HG02571 (cell line): ENCODE measurements around the gene RSBN1L.

ENCODE experiments used
- ATAC-seq: cut with Tn5 transposase; IDR thresholded peaks from one replicate; pipeline ENCODE4 v1.9.1; 2021; ENCODE audit warnings: mild to moderate bottlenecking, moderate library complexity; ENCODE audit not compliant: unreplicated experiment

The RSBN1L gene

GRCh38 chr7:77799078-77799964 is 103.1 kb downstream of the RSBN1L start:
- peak; percentile 0 for ATAC-seq

- ATAC-seq = no peak
These were observed 103.9 kb downstream of the RSBN1L start for GRCh38 chr7:77800158-77800557.

- no peak for ATAC-seq
These were observed 104.5 kb downstream of the RSBN1L start for GRCh38 chr7:77800730-77801129.

DNA sequence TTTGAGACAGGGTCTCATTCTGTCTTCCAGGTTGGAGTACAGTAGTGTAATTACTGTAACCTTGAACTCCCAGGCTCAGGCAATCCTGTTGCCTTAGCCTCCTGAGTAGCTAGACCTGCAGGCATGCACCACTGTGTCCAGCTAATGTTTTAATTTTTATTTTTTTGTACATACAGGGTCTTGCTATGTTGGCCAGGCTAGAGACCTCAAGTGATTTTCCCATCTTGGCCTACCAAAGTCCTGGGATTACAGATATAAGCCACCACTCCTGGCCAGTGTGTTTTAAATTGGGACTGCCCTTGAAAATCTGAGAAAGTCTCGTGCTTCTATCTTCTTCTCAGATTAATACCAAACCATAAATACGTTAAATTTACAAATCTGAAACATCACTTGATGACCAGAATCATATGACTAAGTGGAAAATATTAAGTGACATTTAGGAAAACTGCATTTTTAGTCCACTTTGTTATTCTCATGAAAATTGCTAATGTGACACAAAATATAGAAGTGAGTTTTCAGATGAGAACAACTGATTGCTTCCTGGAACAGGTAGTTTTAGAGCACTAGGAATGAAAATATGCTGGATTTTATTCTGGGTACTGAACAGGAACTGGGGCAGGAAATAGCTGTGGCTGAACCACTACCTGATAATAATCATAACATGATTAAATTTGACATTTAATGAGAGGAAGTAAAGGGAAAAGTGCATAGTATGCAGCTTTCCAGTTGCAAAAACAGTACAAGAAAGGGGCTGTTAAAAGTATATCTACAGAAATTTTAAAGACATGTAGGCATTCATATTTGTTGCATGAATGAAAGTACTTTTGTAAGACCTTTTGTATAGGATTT is 106.5 kb downstream of the RSBN1L start:
- no peak for ATAC-seq

GRCh38 chr7:77806425-77806824 is 110.2 kb downstream of the RSBN1L start:
- ATAC-seq = no peak

- ATAC-seq = no peak
These were observed 112.3 kb downstream of the RSBN1L start for GRCh38 chr7:77808517-77808916.

DNA sequence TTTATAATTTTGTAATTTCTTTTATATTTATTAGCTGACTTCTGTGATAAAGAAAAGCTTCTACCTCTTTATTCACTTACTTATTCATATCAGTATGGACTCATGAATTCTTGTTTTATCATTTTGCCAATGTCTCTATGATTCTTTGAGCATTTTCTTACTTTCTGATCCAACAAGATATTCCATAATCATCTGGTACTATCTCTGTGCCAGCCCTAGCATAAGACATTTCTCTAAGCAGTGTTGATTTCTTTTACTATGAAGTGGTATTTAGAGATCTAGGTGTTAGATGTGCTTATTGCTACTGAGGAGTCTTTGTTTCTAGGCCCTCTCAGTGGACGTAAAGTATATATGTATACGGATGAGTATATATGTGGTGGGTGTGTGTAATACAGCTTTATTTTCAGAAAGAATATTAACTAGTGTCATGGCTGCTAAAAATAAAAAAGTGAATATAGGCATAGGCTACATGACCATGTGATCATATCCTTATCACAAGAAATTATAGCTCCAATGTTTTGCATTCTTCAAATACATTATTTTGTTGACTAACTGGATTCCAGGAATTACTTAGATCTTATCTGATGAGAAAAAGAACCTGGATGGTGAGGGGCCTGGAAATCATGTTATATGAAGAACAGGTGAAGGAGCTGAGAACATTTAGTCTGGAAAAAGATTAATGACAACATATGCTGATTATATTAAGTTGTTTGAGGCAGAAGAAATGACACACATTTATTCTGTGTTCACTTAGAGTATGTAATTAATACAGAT is 115.4 kb downstream of the RSBN1L start:
- no peak for ATAC-seq

DNA sequence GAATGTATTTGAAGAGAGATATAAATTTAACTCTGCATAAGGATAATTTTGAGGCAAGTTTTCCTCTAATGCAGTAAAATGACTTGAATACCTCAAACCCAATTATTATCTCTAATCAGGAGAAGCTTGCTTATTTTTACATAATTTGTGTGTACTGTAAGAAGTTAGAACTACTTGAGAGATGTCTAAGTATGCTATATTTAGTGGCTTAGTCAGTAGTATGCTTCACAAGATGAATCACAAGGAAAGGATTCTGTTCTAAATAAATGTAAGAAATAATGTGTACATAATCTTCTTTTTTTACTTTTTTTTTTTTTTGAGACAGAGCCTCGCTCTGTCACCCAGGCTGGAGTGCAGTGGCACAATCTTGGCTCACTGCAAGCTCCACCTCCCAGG is 116.0 kb downstream of the RSBN1L start:
- ATAC-seq = no peak

DNA sequence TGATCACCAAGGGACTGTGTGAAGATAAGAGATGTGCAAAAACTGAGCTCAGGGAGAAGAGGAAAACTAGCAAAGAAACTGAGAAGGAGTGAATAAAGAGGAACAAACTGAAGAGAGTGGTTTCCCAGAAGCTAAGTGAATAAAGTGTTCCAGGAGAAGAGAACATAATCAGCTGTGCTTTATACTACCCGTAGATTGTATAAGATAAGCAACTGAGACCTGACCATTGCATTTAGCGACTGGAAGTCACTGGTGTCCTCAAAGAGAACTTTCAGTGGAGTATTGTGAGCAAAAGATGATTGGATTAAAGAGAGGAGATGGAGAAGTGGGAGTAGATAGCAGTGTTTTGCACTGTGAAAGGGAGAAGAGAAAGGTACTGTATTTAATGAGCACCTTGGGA is 116.9 kb downstream of the RSBN1L start:
- ATAC-seq = no peak

DNA sequence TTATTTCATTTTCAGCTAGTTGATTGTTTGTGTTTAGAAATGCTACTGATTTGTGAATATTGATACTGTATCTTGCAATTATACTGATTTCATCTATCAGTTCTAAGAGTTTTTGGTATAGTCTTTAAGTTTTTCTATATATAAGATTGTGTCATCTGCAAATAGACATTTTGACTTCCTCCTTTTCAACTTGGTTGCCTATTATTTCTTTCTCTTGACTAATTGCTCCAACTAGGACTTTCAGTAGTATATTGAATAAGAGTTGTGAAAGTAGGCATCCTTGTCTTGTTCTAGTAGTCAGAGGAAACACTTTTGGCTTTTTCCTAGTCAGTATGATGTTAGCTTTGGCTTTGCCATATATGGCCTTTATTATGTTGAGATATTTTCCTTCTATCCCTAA is 122.8 kb downstream of the RSBN1L start:
- ATAC-seq = no peak

GRCh38 chr7:77820967-77821366 is 124.7 kb downstream of the RSBN1L start:
- no peak for ATAC-seq

DNA sequence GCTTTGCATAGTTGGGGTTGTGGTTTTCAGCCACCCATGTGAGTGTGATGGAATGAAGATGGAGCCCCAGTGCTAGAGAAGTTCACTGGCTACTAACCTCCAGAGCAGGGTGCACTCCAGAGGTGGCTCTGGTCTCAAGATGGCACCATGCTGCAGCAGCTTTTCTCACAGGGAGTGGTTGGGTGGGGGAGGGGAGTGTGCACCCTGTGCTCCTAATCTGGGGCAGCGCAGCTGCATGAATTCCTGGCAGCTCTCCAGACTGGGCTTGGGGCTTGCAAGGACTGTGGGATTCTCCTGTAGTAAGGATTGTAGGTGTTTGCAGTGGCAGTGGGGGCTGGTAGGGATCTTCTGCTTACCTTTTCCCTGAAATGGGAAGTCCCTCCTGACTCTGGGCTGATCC is 126.0 kb downstream of the RSBN1L start:
- ATAC-seq = no peak

- ATAC-seq = no peak
These were observed 127.5 kb downstream of the RSBN1L start for GRCh38 chr7:77823787-77824186.

GRCh38 chr7:77824636-77825035 is 128.4 kb downstream of the RSBN1L start:
- no peak for ATAC-seq

- no peak for ATAC-seq
These were observed 128.9 kb downstream of the RSBN1L start for GRCh38 chr7:77825131-77825530.

DNA sequence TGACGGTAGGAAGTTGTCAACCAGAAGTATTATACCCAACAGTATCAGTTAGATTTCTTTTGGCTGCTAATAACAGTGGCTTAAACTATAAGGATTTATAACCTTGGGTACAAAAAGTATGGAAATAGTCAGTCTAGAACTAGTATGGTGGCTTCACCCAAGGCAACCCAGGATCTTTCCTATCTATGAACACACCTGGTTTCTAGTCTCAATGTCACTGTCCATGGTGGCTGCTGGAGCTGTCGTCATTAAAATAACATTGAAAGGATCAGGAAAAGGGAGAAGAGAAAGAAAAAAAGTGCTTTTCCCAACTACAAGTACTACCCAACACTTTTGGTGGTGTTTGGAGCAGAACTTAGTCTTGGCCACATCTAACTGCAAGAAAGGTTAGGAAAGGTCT is 130.0 kb downstream of the RSBN1L start:
- no peak for ATAC-seq

DNA sequence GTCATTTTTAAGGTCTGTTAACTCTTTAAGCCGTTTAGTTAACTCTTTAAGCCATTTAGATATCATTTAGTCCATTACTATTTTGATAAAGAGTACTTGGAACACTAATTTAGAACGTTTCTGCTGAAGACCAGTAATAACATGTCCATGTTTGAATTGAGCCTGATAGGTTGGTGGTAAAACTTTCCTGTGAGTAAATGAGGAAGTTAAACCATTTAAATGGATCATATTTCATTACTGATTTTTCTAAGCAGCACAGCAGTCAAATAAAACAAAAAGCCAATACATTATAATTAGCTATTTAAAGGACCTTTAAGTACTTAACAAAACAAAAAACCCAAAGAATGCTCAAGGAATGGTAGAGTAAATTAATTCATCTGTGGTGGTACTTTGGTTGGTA is 131.7 kb downstream of the RSBN1L start:
- ATAC-seq = no peak

DNA sequence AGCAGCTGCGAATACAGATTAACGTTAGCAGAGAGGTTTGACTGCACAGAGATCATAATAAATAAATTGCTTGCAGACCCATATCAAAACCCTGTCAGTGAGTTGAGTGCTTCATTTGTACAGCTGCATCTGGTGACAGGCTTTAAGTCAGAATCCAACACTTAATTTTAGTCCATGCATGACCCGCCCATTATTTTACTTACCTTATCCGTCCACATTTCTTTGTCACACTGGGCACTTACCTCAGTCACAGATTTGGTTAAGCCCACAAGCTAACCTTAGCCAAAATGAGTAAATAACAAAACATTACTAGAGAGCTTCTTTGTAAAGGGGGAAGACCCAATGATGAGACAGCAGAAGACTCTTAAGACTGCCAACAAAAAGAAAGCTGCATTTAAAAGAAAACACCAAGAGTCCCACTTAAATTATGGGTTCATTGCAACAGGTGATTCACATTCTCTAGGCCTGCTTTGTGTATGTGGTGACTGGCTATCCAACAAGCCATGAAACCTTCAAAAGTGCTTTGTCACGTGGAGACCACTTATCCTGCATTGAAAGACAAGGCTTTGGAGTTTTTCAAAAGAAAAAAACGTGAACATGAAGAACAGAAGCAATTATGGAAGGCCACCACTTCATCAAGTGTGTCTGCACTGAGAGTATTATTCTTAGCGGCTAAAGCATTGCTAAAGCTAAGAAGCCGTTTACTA is 134.5 kb downstream of the RSBN1L start:
- ATAC-seq = no peak

GRCh38 chr7:77831481-77831880 is 135.2 kb downstream of the RSBN1L start:
- ATAC-seq = no peak

DNA sequence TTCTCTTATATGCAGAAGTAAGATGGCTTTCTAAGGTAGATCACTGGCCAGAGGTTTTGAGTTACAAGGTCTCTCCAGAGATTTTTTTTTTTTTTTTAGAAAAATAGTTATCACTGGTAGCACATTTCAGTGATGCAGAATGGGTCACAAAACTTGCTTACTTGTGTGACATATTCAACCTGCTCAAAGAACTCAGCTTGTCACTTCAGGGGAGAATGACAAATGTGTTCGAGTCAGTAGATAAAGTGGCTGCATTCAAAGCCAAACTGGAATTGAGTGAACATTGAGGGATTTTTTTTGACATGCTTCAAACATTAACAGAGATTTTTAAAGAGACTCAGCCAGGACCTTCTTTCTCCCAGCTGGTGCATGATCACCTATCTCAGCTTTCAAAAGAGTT is 135.7 kb downstream of the RSBN1L start:
- ATAC-seq = no peak
